Activated CD4-positive, alpha-beta T cell treated with anti-CD3 and anti-CD28 coated beads, Interleukin-10, Interleukin-2, amounts not matched to agents 100 ng/mL and 50 ng/mL, durations not matched to agents 16 hours and 8 hours (primary cell): ENCODE measurements around the gene TTC28.

Experiments
- DNase-seq: peaks from one replicate; pipeline ENCODE4 v3.0.0-alpha.2; 2020

The TTC28 gene

GRCh38 chr22:27980424-27981148 is 699.1 kb downstream of the TTC28 start:
- DNase-seq = no peak

GRCh38 chr22:27978802-27979201 is 700.8 kb downstream of the TTC28 start:
- no peak for DNase-seq

GRCh38 chr22:27978317-27978716 is 701.3 kb downstream of the TTC28 start:
- no peak for DNase-seq

GRCh38 chr22:27976586-27976985 is 703.1 kb downstream of the TTC28 start:
- DNase-seq = no peak

- DNase-seq = no peak
Measured at GRCh38 chr22:27975381-27976013, 704.1 kb downstream of the TTC28 start.

GRCh38 chr22:27973846-27974245 is 705.8 kb downstream of the TTC28 start:
- DNase-seq = no peak

- DNase-seq = no peak
Measured at GRCh38 chr22:27972732-27973698, 706.6 kb downstream of the TTC28 start.

GRCh38 chr22:27971926-27972325 is 707.7 kb downstream of the TTC28 start:
- DNase-seq = no peak

GRCh38 chr22:27970596-27971220 is 708.9 kb downstream of the TTC28 start:
- DNase-seq = no peak

- DNase-seq = no peak
Measured at GRCh38 chr22:27966168-27967064, 713.2 kb downstream of the TTC28 start.

- no peak for DNase-seq
Measured at GRCh38 chr22:27962268-27963044, 717.2 kb downstream of the TTC28 start.

- DNase-seq = no peak
Measured at GRCh38 chr22:27961680-27962079, 718.0 kb downstream of the TTC28 start.

GRCh38 chr22:27961182-27961581 is 718.5 kb downstream of the TTC28 start:
- DNase-seq = no peak

GRCh38 chr22:27959335-27960090 is 720.1 kb downstream of the TTC28 start:
- DNase-seq = no peak

- DNase-seq = no peak
Measured at GRCh38 chr22:27952779-27953178, 726.9 kb downstream of the TTC28 start.

GRCh38 chr22:27952091-27952490 is 727.5 kb downstream of the TTC28 start:
- DNase-seq = no peak

GRCh38 chr22:27949421-27949820 is 730.2 kb downstream of the TTC28 start:
- DNase-seq = no peak

GRCh38 chr22:27948569-27948968 is 731.1 kb downstream of the TTC28 start:
- DNase-seq = no peak

- no peak for DNase-seq
Measured at GRCh38 chr22:27947448-27947847, 732.2 kb downstream of the TTC28 start.

GRCh38 chr22:27941143-27941542 is 738.5 kb downstream of the TTC28 start:
- DNase-seq = no peak
